ENCODE measurements around the gene ACSF3. TPM values are rescaled to one million over a fixed set of nuclear protein-coding genes. Genes with fewer than 3 reads are reported as not detected.
A peak's percentile ranks its signal among the peaks of the same experiment; 100 is the strongest.

Gene ACSF3
- total and polyA plus RNA-seq, 7 donors: 13.4 to 26.5 (median 16.2) TPM

GRCh38 chr16:89142474-89143195, 49.0 kb downstream of the ACSF3 start:
- Histone ChIP-seq H3K36me3 (ENCODE audit: insufficient read depth in 1 of 2, low read depth in 1 of 2) (peaks cover 5 to 64% of the 10 kb centered on the region in 2 donors), H3K27ac (no peak overlapping the region), H3K4me1 (no peaks in the 10 kb centered on the region), H3K27me3 (ENCODE audit: insufficient read depth in 3 of 3, low read length in 2 of 3) (no peaks in the 10 kb centered on the region), H3K9me3 (no peaks in the 10 kb centered on the region), H3K4me3 (no peak overlapping the region)
- WGBS, 3 donors: 93 to 95% (median 93%) methylated on average over 13 of the region's 13 CpGs
- intact Hi-C loops (cut with DNase I): no loop called here
- DNase-seq: peak; percentile 3 to 13
- no peak for ATAC-seq
- no peak for TF ChIP-seq CTCF (IDR thresholded peaks at IDR 0.05)

- no peak for ATAC-seq
- Histone ChIP-seq H3K36me3 (ENCODE audit: insufficient read depth in 1 of 2, low read depth in 1 of 2) (peaks cover 5 to 70% of the 10 kb centered on the region in 2 donors), H3K27me3 (ENCODE audit: insufficient read depth in 3 of 3, low read length in 2 of 3) (no peaks in the 10 kb centered on the region), H3K4me1 (no peaks in the 10 kb centered on the region), H3K27ac (no peak overlapping the region), H3K4me3 (no peak overlapping the region), H3K9me3 (peaks cover 1% of the 10 kb centered on the region)
- no peak for TF ChIP-seq CTCF (IDR thresholded peaks at IDR 0.05)
- DNase-seq: peak; percentile 9 to 26
- WGBS, 3 donors: 93% methylated on average over 17 of the region's 17 CpGs
- intact Hi-C loops (cut with DNase I): no loop called here
These were observed 49.6 kb downstream of the ACSF3 start for GRCh38 chr16:89143201-89143741.

- Histone ChIP-seq H3K4me3 (no peak overlapping the region), H3K27ac (no peak overlapping the region), H3K27me3 (ENCODE audit: insufficient read depth in 3 of 3, low read length in 2 of 3) (no peaks in the 10 kb centered on the region), H3K9me3 (peaks cover 10% of the 10 kb centered on the region), H3K4me1 (no peaks in the 10 kb centered on the region), H3K36me3 (ENCODE audit: insufficient read depth in 1 of 2, low read depth in 1 of 2) (peaks cover 5 to 75% of the 10 kb centered on the region in 2 donors)
- intact Hi-C loops (cut with DNase I): no loop called here
- no peak for TF ChIP-seq CTCF (IDR thresholded peaks at IDR 0.05)
- DNase-seq: peak in 1 of 2 donors; percentile 8
- ATAC-seq: no peak
- 91 to 92% (median 92%) methylated on average over 22 of the region's 22 CpGs for WGBS, 3 donors
These were observed 50.4 kb downstream of the ACSF3 start for GRCh38 chr16:89143911-89144675.

- Histone ChIP-seq H3K4me3 (no peak overlapping the region), H3K9me3 (peaks cover 16% of the 10 kb centered on the region), H3K27ac (no peak overlapping the region), H3K4me1 (no peaks in the 10 kb centered on the region), H3K27me3 (ENCODE audit: insufficient read depth in 3 of 3, low read length in 2 of 3) (no peaks in the 10 kb centered on the region), H3K36me3 (ENCODE audit: insufficient read depth in 1 of 2, low read depth in 1 of 2) (peaks cover 5 to 80% of the 10 kb centered on the region in 2 donors)
- WGBS, 3 donors: 79 to 91% (median 87%) methylated on average over 6 of the region's 6 CpGs
- no peak for TF ChIP-seq CTCF (IDR thresholded peaks at IDR 0.05)
- ATAC-seq (no peak), DNase-seq (peak in 1 of 2 donors; percentile 3)
- intact Hi-C loops (cut with DNase I): no loop called here
These were observed 51.0 kb downstream of the ACSF3 start for GRCh38 chr16:89144681-89145080.
